Measurements from ENCODE around the gene EYA4.

DNA sequence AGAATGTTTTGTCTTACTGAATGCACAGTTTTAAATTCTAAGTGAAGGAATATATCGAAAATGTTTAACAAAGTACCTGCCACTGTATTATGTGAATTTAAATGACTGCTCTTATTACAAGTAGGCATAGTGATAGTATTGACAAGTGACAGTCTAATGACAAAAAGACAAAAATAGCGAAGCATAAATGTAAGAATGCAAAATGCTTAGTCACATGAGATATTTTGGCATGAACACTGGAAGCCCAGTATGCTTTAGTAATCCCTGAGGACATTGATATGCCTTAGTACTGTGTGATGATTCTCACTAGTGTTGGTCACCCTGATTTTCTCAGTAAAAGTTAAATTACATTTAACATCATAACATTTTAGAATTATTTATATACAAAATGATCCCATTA, 153.5 kb downstream of the EYA4 start:
- TF ChIP-seq, protein P1, sequence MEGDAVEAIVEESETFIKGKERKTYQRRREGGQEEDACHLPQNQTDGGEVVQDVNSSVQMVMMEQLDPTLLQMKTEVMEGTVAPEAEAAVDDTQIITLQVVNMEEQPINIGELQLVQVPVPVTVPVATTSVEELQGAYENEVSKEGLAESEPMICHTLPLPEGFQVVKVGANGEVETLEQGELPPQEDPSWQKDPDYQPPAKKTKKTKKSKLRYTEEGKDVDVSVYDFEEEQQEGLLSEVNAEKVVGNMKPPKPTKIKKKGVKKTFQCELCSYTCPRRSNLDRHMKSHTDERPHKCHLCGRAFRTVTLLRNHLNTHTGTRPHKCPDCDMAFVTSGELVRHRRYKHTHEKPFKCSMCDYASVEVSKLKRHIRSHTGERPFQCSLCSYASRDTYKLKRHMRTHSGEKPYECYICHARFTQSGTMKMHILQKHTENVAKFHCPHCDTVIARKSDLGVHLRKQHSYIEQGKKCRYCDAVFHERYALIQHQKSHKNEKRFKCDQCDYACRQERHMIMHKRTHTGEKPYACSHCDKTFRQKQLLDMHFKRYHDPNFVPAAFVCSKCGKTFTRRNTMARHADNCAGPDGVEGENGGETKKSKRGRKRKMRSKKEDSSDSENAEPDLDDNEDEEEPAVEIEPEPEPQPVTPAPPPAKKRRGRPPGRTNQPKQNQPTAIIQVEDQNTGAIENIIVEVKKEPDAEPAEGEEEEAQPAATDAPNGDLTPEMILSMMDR (IDR thresholded peaks at IDR 0.05) = no peak
- no peak for TF ChIP-seq ZFX (IDR thresholded peaks at IDR 0.05; ENCODE audit: borderline replicate concordance)

Measured in 22Rv1 (cell line).